Measurements from ENCODE around the gene RNF213.

RNF213 gene

DNA sequence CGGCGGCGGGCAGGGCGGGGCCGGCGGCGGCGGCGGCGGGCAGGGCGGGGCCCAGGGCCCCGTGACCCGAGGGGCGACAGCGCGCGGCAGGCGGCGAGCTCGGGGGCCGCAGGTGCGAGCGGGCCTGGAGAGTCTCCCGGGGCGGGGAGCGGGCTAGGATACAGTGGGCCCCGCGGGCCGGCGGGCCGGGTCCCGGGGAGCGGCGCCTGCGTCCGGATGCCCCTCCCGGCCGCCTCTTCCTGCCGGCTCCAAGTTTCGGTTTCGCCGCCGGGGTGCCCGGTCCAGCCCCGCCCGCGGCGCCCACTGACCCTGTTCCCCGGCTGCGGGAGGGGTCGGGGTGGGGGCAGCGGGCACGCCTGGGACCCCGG, at the start of gene RNF213:
Gene RNF213 (plus strand): TSS at position 62 of the 368 bp plus-strand sequence. CDS start 2,830 bp downstream, outside the sequence.
- DNase-seq (ENCODE audit: low read depth in 1 of 2, low spot score in 1 of 2) = peak in 1 of 2 donors; percentile 32

DNA sequence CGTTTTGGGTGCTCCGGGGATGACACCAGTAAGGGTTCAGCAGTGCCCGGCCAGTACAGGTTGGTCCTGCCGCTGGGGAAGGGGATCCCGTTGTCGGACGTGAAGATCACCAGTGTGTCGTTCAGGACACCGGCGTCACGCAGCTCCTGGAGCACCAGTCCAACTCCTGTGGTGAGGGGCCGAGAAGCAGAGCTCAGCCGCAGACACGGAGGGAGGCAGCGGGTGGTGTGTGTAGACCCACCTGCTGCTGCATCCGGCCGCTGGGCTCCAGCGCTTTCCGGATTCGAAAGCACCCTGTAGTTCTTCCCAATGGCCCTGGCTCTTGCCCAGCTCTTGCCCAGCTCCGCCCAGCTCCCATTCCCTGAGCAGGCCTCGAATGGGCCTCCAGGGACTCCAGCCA, 48.5 kb upstream of the RNF213 start:
- DNase-seq (ENCODE audit: low read depth in 1 of 2, low spot score in 1 of 2) = no peak

DNA sequence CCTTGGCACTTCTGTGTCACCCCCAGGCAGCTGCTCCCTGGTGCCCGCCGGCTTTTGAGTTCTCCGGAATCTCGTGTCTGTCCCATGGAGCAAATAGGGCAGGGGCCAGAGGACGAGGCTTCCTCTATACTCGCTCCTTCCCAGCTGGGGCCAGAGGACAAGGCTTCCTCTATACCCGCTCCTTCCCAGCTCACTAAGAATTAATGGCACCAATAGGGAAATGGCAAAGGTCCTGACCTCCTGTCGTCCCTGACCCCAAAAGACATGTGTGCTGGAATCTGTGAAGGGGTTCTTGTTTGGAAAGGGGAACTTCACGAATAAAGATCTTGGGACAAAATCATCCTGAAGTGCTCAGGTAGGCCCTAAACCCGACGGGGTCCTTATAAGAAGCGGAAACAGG, 48.1 kb upstream of the RNF213 start:
- no peak for DNase-seq (ENCODE audit: low read depth in 1 of 2, low spot score in 1 of 2)

DNA sequence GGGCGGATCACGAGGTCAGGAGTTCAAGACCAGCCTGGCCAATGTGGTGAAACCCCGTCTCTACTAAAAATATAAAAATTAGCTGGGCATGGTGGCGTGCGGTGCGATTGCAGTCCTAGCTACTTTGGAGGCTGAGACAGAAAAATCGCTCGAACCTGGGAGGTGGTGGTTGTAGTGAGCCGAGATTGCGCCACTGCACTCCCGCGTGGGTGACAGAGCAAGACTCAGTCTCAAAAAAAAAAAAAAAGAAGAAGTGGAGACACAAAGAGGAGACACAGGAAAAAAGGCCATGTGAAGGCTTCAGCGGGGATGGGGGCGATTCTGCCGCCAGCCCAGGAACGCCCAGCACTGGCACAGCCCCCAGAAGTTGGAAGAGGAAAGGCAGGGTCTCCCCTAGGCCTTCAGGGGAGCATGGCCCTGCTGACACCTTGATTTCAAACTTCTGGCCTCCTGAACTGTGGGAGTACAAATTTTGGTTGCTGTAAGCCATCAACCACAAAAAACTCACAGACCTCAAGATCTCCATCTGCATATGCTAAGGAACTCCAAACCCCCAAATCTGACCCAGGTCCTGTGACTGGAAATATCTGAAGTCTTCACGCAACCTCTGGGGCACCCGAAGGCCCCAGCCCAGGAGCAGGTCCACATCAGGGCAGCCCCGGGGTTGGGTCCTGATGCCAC, 47.5 kb upstream of the RNF213 start:
- no peak for DNase-seq (ENCODE audit: low read depth in 1 of 2, low spot score in 1 of 2)

DNA sequence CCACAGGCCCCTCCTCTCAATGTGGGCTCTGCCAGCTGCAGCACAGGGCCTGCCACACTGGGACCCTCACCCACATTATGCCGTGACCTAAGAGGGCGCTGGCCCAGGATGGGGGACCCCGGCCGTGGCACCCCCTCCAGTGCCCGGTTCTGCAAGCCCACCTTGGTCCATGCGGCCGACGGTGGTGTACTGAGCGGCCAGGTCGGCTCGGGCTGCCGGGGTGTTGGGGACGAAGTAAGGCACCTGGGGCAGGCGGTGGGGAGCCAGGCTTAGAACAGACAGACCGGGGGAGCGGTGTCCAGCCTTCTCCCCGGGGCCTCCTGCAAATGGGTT, 47.0 kb upstream of the RNF213 start:
- no peak for DNase-seq (ENCODE audit: low read depth in 1 of 2, low spot score in 1 of 2)

DNA sequence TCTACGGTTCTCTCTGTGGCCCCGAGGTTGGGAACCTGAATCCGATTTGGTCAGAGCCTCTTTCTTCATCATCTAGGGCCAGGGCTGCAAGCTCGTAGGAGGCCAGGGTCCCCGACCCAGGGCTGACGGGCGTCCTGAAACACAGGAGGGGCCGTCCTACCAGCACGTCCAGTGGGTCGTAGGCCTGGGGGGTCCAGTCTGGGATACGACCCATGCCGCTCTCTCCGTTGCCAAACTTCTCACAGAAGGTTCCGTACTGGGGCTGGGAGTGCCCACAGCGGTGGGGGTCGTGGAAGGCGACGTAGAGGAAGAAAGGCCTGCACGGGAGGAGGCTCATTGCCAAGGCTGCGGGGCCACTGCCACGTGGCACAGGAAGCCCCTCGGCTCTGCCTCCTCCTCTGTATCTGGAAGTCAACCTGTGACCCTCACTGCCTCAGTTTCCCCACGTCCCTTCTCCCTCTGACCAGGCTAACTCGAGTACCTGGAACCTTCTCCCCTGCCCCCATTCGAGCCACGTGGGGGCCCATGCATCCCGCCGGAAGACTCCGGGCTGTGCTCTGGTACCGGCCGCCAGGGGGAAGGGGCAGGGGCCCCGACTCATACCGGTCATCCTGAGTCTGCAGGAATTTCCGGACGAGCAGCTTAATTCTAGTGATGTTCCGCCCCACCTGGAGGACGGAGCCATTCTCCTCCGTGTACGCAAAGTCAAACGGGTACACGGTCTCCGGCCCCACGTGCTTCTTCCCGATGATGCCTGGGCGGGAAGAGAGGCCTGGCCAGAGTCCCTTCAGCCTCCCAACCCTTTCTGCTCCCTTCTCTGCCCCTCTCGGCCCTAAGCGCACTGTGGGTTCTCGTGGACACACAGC, 46.4 kb upstream of the RNF213 start:
- DNase-seq (ENCODE audit: low read depth in 1 of 2, low spot score in 1 of 2) = no peak

DNA sequence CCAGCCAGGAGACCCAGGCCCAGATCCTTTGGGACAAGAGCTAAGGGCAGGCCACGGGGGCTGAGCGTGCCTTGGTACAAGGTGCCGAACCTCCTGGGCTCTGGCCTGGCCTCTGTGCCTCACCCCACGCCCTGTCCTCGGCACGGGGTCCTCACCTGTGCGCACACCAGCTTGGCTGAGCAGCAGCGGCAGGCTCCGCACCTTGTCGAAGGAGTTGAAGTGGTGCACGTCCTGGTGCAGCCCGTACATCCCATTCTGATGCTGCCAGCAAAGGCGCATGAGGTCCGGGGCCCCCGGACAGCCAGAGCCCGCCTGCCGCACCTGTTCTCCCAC, 45.8 kb upstream of the RNF213 start:
- no peak for DNase-seq (ENCODE audit: low read depth in 1 of 2, low spot score in 1 of 2)

DNA sequence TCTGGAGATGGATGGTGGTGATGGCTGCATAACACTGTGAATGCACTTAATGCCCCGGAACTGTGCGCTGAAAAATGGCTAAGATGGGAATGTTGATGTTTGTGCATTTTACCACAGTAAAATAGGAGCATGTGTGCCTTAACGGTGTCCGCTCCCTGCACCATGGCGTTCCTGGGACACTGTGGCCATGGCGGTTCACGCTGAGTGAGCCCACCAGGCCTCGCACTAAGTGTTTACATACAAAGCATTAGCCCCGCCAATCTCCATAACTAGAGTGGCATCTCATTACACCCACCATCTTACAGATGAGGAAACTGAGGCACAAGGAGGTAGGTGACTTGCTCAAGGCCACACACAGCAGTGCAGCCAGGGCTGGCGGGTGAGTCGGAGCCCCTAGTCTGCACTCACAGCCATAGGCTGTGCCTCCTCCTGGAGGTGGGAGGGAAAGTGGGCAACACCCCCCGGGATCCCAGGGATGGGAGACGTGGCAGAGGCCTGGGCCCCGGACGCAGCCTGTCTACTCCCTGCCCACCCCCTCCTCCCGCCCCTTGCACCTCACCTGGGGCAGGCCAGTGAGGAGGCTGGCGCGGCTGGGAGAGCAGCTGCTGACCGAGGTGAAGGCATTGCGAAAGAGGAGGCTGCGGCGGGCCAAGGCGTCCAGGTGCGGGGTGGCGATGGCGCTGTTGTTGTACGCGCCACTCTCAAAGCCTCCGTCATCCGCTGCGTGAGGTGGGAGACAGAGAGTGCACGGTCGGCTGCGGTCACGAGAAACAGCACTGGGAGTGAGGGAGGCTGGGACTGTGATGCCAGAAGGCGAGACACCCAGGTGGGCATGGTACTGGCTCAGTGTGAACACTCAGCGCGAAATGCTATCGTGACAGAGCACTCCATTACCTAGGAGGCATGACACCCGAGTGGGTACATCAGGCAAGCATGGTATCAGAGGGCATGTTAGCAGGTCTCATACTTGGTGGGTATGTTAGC, 43.9 kb upstream of the RNF213 start:
- no peak for DNase-seq (ENCODE audit: low read depth in 1 of 2, low spot score in 1 of 2)

DNA sequence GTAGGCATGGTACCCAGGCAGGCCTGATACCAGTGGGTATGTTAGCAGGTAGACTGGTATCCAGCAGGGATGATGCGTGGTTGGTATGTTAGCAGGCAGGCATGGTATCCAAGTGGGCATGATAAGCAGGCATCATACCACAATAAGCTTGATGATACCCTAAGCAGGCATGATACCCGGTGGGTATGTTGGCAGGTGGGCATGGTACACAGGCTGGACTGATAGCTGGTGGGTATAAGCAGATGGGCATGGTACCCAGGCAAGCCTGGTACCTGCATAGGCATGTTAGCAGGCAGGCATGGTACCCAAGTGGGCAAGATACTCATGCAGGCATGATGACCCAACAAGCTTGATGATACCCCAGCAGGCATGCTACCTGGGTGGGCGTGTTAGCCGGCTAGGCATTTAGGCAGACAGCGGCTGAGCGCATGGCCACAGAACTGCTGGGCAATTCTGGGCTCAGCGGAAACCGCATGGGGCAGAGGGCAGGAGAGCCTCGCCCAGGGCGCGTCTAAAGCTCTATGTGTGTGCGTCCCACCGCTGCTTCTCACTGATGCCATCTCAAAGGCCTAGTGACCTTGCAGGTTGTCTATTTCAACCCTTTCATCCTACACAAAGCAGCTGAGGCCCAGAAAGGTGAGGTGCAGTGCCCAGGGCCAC, 42.8 kb upstream of the RNF213 start:
- DNase-seq (ENCODE audit: low read depth in 1 of 2, low spot score in 1 of 2) = no peak

DNA sequence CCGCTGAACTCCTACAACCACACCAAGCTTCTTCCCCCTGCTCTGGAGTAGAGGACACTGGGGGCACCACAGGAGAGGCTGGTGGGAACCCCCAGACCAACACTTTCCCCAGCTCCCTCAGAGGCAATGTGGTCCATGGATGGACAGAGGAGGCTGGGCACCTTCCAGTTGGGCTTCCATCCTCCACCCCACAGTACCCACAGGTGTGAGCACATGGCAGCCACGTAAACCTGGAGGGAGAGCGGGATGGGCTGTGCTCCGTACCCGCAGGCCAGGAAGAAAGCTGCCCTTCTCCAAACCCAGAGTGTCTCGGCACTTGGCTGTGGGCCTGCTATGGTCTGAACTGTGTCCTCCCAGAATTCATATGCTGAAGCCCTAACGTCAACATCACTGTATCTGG, 42.3 kb upstream of the RNF213 start:
- DNase-seq (ENCODE audit: low read depth in 1 of 2, low spot score in 1 of 2) = no peak

DNA sequence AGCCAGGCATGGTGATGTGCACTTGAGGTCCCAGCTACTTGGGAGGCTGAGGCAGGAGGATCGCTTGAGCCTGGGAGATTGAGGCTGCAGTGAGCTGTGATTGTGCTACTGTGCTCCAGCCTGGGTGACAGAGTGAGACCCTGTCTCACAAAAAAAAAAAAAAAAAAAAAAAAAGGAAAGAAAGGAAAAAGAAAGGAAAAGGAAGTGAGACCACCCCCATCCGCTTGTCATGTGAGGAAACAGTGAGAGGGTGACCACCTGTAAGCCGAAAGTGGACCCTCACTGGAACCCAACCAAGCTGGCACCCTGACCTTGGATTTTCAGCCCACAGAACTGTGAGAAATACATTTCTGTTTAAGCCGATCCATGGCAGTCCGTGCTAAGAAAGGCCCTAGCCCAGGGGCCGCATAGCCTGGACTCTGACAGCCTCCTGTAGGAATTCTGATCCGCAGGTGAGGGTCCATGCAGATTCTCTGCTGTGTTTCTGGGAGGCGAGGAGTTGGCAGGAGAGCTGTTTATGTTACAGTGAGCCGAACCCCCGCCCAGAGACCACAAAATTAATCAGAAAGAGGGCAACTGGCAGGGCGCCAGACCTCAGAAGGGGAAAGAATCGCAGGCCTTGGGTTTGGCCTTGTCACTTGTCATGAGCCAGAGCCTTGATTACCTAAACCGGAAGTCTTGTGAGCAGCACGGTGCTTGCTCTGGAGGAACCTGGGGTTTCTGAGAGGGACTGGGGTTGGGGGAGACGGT, 41.5 kb upstream of the RNF213 start:
- peak; percentile 86 to 89 for DNase-seq (ENCODE audit: low read depth in 1 of 2, low spot score in 1 of 2)

DNA sequence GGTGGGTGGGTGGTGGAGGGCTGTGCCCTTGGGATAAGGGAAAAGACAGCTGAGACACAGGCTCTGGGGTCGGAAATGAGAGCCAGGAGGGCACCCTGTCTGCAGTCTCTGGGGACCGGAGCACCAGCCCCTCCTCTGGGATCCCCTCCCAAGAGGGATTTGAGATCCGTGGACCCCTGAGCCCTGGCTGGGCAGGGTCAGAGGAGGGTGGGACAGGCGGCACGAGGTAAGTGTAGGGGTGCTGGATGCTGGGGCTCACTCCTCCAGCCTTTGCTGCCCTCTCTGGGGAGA, 40.9 kb upstream of the RNF213 start:
- no peak for DNase-seq (ENCODE audit: low read depth in 1 of 2, low spot score in 1 of 2)

DNA sequence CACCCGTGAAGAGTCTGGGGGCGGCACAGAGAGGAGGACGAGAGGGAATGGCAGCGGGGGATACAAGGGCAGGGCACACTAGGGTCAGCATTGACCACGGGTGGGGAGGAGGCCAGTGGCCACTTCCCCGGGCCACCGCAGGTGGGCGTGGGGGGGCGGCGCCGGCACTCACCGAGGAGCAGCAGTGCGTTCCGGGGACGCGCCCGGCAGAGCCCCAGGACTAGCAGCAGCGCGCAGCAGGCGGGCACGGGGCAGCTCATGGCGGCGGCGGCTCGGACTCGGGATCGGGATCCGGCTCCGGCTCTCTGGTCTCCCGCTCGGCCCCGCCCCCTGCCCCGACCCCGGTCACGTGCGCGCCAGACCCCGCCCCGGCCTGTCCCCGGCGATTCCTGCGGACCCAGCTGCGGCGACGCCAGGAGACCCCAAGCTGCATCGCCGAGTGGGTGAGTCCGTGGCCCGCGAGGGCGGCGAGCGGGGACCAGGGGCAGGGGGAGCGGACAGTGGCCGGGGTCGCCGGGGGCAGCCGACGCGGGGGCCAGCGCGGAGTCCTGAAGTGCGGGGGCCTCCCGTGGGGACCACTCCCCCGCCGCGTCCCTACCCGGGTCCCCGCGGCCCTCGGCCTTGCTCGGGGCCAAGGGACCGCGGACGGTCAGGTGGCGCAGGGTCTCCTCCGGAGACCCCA, 40.5 kb upstream of the RNF213 start, which contains the start of the genes SGSH and SLC26A11:
Gene SGSH (minus strand): TSS at position 280 of the 682 bp plus-strand sequence. CDS start 20 bp downstream, at position 260.
Gene SLC26A11 (plus strand): TSS at position 374 of the 682 bp plus-strand sequence. CDS start 1,134 bp downstream, outside the sequence.
- peak; percentile 12 to 52 for DNase-seq (ENCODE audit: low read depth in 1 of 2, low spot score in 1 of 2)

DNA sequence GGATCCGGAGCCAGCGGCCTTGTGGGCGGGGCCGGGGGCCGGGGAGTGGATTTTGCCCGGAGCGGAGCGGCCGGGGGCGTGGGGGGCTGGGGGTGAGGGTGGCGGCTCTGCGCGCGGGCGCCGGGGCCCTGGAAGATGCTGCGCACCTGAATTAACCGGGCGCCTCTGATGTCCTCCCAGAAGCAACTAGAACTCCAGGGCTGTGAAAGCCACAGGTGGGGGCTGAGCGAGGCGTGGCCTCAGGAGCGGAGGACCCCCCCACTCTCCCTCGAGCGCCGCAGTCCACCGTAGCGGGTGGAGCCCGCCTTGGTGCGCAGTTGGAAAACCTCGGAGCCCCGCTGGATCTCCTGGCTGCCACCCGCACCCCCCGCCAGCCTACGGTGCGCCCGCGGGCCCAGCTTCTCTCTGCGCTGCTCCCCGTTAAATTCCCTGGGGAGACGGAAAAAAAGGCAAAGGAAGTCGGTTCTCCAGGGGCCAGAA, 39.9 kb upstream of the RNF213 start:
- DNase-seq (ENCODE audit: low read depth in 1 of 2, low spot score in 1 of 2) = no peak

DNA sequence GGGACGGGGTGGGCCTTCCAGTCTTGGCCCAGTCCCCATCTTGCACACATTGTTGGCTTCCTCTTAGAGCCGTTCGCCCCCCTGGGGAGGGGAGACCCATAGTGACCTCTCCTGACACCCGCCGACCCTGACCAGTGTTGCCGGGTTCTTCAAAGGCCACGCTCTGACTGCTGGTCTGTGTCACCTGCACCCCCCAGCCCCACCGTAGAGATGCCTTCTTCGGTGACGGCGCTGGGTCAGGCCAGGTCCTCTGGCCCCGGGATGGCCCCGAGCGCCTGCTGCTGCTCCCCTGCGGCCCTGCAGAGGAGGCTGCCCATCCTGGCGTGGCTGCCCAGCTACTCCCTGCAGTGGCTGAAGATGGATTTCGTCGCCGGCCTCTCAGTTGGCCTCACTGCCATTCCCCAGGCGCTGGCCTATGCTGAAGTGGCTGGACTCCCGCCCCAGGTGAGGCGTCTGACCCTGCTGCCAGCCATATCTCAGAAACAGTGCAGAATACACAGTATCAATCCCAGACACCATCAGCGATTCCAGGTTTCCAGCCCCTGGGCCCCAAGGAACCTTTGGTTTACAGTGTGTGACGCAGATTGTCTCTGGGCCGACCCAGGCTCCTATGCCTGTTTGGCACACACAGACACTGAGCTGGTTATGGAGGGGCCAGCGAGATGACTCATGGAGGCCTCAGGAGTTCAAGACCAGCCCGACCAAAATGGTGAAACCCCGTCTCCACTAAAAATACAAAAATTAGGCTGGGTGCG, 39.1 kb upstream of the RNF213 start:
- no peak for DNase-seq (ENCODE audit: low read depth in 1 of 2, low spot score in 1 of 2)

DNA sequence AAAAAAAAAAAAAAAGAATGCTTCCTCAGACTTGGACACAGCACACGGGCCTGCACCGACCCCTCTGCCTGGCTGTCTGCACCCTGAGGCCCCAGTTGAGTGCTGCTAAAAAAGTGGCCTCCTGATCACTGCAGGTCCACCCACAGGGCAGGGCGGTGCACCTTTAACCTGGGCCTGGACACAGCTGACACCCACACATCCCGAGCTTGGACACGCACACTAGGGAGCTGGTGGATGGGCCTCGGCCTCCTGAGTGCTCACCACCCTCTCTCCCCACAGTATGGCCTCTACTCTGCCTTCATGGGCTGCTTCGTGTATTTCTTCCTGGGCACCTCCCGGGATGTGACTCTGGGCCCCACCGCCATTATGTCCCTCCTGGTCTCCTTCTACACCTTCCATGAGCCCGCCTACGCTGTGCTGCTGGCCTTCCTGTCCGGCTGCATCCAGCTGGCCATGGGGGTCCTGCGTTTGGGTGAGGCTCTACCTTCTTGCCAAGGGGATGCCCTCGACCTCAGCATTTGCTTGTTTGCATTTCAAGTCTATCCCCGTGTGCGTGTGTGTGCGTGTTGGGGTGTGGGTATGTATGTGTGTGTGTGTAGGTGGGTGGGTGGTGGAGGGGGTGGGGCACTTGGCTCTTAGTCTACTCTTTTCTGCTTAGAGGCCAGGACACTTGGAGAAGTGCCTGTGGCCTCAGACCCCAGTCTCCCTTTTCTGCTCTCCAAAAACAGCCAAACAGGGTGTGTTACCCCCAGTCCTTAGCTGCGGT, 38.1 kb upstream of the RNF213 start:
- no peak for DNase-seq (ENCODE audit: low read depth in 1 of 2, low spot score in 1 of 2)

DNA sequence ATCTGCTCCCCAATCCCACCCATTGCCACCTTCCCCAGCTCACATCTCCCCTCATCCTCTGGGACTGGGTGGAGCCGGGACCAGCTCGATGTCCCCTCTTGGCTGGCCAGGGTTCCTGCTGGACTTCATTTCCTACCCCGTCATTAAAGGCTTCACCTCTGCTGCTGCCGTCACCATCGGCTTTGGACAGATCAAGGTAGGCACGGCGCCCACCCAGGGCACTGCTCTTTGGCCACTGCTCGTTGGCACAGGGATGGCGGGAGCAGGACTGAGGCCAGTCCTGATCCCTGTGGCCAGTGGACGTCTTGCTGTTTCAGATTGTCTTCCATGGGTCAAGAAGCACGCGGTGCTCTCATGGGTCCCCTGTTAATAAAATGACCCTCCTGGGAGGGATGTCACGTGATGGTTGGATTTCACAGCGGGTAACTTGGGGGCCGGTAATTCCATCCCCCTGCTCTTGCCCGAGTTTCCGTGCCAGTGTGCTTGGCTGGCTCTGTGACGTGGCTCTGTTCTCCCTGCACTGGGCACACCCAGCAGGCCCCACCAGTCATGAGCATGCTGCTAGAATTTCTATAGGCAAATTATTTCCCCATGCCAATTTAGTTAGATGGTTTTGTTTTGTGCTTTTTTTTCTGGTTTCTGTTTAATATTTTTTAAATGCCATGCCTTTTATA, 37.4 kb upstream of the RNF213 start:
- DNase-seq (ENCODE audit: low read depth in 1 of 2, low spot score in 1 of 2) = no peak
